PC-3 (cell line): ENCODE data around the gene PHF21B. TPM values are rescaled to one million over a fixed set of nuclear protein-coding genes. Genes with fewer than 3 reads are reported as not detected.

ENCODE experiments used
- ATAC-seq: fragments of 200-7000 bp; cut with Tn5 transposase; 2 replicates; pipeline ENCODE4 v1.9.1; 2020; ENCODE audit warnings: mild to moderate bottlenecking, moderate library complexity
- BruUV-seq: library from RNA; stranded (reverse); fragments of 400-500 nt; replicated peaks from 2 replicates; lab custom pipeline; 2021; lab: Mats Ljungman, UMichigan
- CTCF ChIA-PET: fragments of 300-600 bp; sonication (Branson Sonifier 250); formaldehyde crosslinking; loops from one replicate; lab custom pipeline; 2022; ENCODE audit warnings: antibody characterized with exemption; lab: Charles Lee
- POLR2A ChIA-PET: fragments of 300-600 bp; sonication (Branson Sonifier 250); formaldehyde crosslinking; loops from one replicate; lab custom pipeline; 2022; ENCODE audit warnings: antibody characterized with exemption; ENCODE audit not compliant: unreplicated experiment; lab: Charles Lee
- DNase-seq: peaks from one replicate; pipeline ENCODE4 v3.0.0-alpha.2; 2015
- H2AFZ ChIP-seq: fragments of 300-600 bp; sonication (generic); 2 replicates; pipeline ENCODE4 v1.6.0; 2016; ENCODE audit warnings: antibody characterized with exemption, low read length
- H3F3A ChIP-seq: fragments of 300-600 bp; sonication (generic); one replicate; pipeline ENCODE4 v1.6.0; 2017; ENCODE audit warnings: antibody characterized with exemption, low read length, control low read depth, mild to moderate bottlenecking; ENCODE audit not compliant: unreplicated experiment
- H3K27ac ChIP-seq: fragments of 300-600 bp; sonication (generic); 2 replicates; pipeline ENCODE4 v1.5.1; 2016; ENCODE audit warnings: mild to moderate bottlenecking, low read length
- H3K27me3 ChIP-seq: fragments of 300-600 bp; sonication (generic); 2 replicates; pipeline ENCODE4 v1.6.1; 2016; ENCODE audit warnings: low read length, mixed read lengths
- H3K36me3 ChIP-seq: fragments of 300-600 bp; sonication (generic); 2 replicates; pipeline ENCODE4 v1.6.1; 2016; ENCODE audit warnings: low read depth, mixed run types, low read length, mixed read lengths
- H3K4me1 ChIP-seq: fragments of 300-600 bp; sonication (generic); 2 replicates; pipeline ENCODE4 v1.5.1; 2016; ENCODE audit warnings: low read length; ENCODE audit not compliant: insufficient read depth
- H3K4me2 ChIP-seq: fragments of 300-600 bp; sonication (generic); 2 replicates; pipeline ENCODE4 v1.6.0; 2016; ENCODE audit warnings: low read length
- H3K4me3 ChIP-seq: fragments of 300-600 bp; sonication (generic); 2 replicates; pipeline ENCODE4 v1.5.1; 2016; ENCODE audit warnings: mild to moderate bottlenecking, low read length, mixed read lengths
- H3K79me2 ChIP-seq: fragments of 300-600 bp; sonication (generic); 2 replicates; pipeline ENCODE4 v1.6.1; 2017; ENCODE audit warnings: low read length, mixed read lengths
- H3K9ac ChIP-seq: fragments of 300-600 bp; sonication (generic); 2 replicates; pipeline ENCODE4 v1.6.0; 2016; ENCODE audit warnings: mild to moderate bottlenecking, low read length
- H3K9me2 ChIP-seq: fragments of 300-600 bp; sonication (generic); replicated peaks from 2 replicates; pipeline ENCODE4 v1.6.1; 2016; ENCODE audit warnings: mixed run types, low read length, mixed read lengths
- H3K9me3 ChIP-seq: fragments of 300-600 bp; sonication (generic); 2 replicates; pipeline ENCODE4 v1.6.1; 2016; ENCODE audit warnings: low read length, mixed read lengths
- H4K20me1 ChIP-seq: fragments of 300-600 bp; sonication (generic); 2 replicates; pipeline ENCODE4 v1.6.1; 2016; ENCODE audit warnings: low read length, mixed read lengths
- CTCF ChIP-seq: fragments of 300-600 bp; sonication (generic); conservative IDR thresholded peaks from 2 replicates; pipeline ENCODE4 v1.5.1; 2017; ENCODE audit warnings: antibody characterized with exemption, low read depth, mild to moderate bottlenecking, low read length
- EZH2 ChIP-seq: fragments of 300-600 bp; sonication (generic); IDR thresholded peaks from one replicate; pipeline ENCODE4 v1.6.1; 2017; ENCODE audit warnings: antibody characterized with exemption, mild to moderate bottlenecking, low read length; ENCODE audit not compliant: unreplicated experiment
- EZH2phosphoT487 ChIP-seq: fragments of 300-600 bp; sonication (generic); IDR thresholded peaks from 2 replicates; pipeline ENCODE4 v1.6.1; 2018; ENCODE audit warnings: mild to moderate bottlenecking, antibody characterized with exemption, low read length, borderline replicate concordance
- intact Hi-C: fragments of 100-400 bp; cut with micrococcal nuclease; formaldehyde crosslinking; loops from 2 replicates; pipeline ENCODE4 v1.9.0; 2023
- total RNA-seq: library from RNA; depleted of rRNA; stranded (reverse); fragments of >200 nt; gene quantifications from 2 replicates; pipeline ENCODE4 v1.2.3, GENCODE V29; 2014

Gene PHF21B
- total RNA-seq, 1 experiment from 2014 or later, result not detected

GRCh38 chr22:44894782-44895181 lies 115.0 kb downstream of the PHF21B start:
- Histone ChIP-seq H3K36me3 (no peaks in the 10 kb centered on the region), H3K9me2 (no peaks in the 10 kb centered on the region), H3K9ac (no peak overlapping the region), H3K4me1 (no peaks in the 10 kb centered on the region), H3K79me2 (no peaks in the 10 kb centered on the region), H3K4me2 (no peak overlapping the region), H2AFZ (no peak overlapping the region), H3F3A (no peaks in the 10 kb centered on the region), H3K9me3 (no peaks in the 10 kb centered on the region), H4K20me1 (no peaks in the 10 kb centered on the region), H3K27me3 (no peaks in the 10 kb centered on the region), H3K27ac (no peak overlapping the region), H3K4me3 (no peak overlapping the region)
- CTCF ChIA-PET, result no interaction called here
- TF ChIP-seq EZH2 (no peak), EZH2phosphoT487 (no peak), CTCF (no peak)
- intact Hi-C loops, result no loop called here
- POLR2A ChIA-PET, result no interaction called here
- ATAC-seq, result no peak
- no TSS peak for BruUV-seq
- DNase-seq, result no peak

GRCh38 chr22:44894321-44894720 lies 115.5 kb downstream of the PHF21B start:
- CTCF ChIA-PET, result no interaction called here
- no peaks in the 10 kb centered on the region for H3K79me2 ChIP-seq
- H3K4me2 ChIP-seq, result no peak overlapping the region
- no TSS peak for BruUV-seq
- no peaks in the 10 kb centered on the region for H3K9me3 ChIP-seq
- ATAC-seq, result no peak
- no peak overlapping the region for H2AFZ ChIP-seq
- H3K4me3 ChIP-seq, result no peak overlapping the region
- H3K9me2 ChIP-seq, result no peaks in the 10 kb centered on the region
- H3K4me1 ChIP-seq, result no peaks in the 10 kb centered on the region
- H4K20me1 ChIP-seq, result no peaks in the 10 kb centered on the region
- no peak for TF ChIP-seq CTCF
- POLR2A ChIA-PET, result no interaction called here
- intact Hi-C loops, result no loop called here
- H3K27me3 ChIP-seq, result no peaks in the 10 kb centered on the region
- no peaks in the 10 kb centered on the region for H3K36me3 ChIP-seq
- no peaks in the 10 kb centered on the region for H3F3A ChIP-seq
- no peak for DNase-seq
- H3K27ac ChIP-seq, result no peak overlapping the region
- H3K9ac ChIP-seq, result no peak overlapping the region

GRCh38 chr22:44893731-44894080 lies 116.1 kb downstream of the PHF21B start:
- Histone ChIP-seq H3K9ac (no peak overlapping the region), H3K4me1 (no peaks in the 10 kb centered on the region), H3K4me2 (no peak overlapping the region), H3K27me3 (no peaks in the 10 kb centered on the region), H3K36me3 (no peaks in the 10 kb centered on the region), H4K20me1 (no peaks in the 10 kb centered on the region), H3K9me3 (no peaks in the 10 kb centered on the region), H3K9me2 (no peaks in the 10 kb centered on the region), H2AFZ (no peak overlapping the region), H3K4me3 (no peak overlapping the region), H3K79me2 (no peaks in the 10 kb centered on the region), H3F3A (no peaks in the 10 kb centered on the region), H3K27ac (no peak overlapping the region)
- ATAC-seq (no peak), DNase-seq (no peak)
- intact Hi-C loops, result no loop called here
- ChIA-PET POLR2A (no interaction called here), CTCF (no interaction called here)
- BruUV-seq, result no TSS peak
- TF ChIP-seq CTCF (no peak), EZH2 (no peak), EZH2phosphoT487 (no peak)
